Thyroid gland (tissue), 4 donors: ENCODE results near the gene LRRC53.

ENCODE experiments used
- POLR2A ChIP-seq, 2 donors: fragments of 450-650 bp; IDR thresholded peaks; one replicate each; pipeline ENCODE4 v1.6.1; 2017; ENCODE audit warnings: antibody characterized with exemption in 2 of 2, mild to moderate bottlenecking in 2 of 2, moderate library complexity in 1 of 2
- TF ChIP-seq, protein P1 (sequence below), 6 experiments: fragments of 200-600 bp in 3 of 6; fragments of 450-650 bp in 3 of 6; sonication (generic) in 3 of 6; IDR thresholded peaks; one replicate each; pipeline ENCODE4 v1.5.1; 2016 to 2019; ENCODE audit warnings: antibody characterized with exemption in 6 of 6, mild to moderate bottlenecking in 2 of 6, inconsistent platforms in 1 of 6, moderate library complexity in 1 of 6

GRCh38 chr1:74504933-74505512 lies 7.4 kb downstream of the LRRC53 start:
- TF ChIP-seq POLR2A (IDR thresholded peaks at IDR 0.05): no peak
- TF ChIP-seq, protein P1, sequence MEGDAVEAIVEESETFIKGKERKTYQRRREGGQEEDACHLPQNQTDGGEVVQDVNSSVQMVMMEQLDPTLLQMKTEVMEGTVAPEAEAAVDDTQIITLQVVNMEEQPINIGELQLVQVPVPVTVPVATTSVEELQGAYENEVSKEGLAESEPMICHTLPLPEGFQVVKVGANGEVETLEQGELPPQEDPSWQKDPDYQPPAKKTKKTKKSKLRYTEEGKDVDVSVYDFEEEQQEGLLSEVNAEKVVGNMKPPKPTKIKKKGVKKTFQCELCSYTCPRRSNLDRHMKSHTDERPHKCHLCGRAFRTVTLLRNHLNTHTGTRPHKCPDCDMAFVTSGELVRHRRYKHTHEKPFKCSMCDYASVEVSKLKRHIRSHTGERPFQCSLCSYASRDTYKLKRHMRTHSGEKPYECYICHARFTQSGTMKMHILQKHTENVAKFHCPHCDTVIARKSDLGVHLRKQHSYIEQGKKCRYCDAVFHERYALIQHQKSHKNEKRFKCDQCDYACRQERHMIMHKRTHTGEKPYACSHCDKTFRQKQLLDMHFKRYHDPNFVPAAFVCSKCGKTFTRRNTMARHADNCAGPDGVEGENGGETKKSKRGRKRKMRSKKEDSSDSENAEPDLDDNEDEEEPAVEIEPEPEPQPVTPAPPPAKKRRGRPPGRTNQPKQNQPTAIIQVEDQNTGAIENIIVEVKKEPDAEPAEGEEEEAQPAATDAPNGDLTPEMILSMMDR (IDR thresholded peaks at IDR 0.05): no peak
